NCI-H1694 (cell line): Measurements from ENCODE around the gene VWA3B.
"Not testable (repeated sequence)": the region's sequence is repeated elsewhere in the genome, so short reads cannot be mapped to it uniquely, and the experiment has no call there.

ENCODE experiments used
- DNase-seq: peaks from one replicate; lab custom pipeline; 2025; lab: John Stamatoyannopoulos, UW

VWA3B gene

DNA sequence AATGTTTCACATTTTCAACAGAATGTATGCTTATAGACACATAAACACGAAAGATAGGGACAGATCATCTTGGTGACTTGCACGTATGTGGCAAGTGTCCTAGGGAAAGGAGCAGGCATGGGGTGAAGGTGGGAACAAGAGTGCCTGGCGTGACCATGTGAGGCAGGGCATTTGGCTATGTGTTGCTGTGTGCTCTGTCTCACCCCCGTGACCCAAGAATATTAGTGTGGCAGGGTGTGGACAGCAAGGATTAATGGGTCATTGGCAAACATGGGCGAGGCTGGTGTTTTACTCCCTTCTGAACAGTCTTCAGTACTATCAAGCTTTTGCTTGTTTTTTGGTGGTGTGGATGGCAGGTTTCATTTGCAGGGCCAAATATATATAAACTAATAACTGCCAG is 1.3 kb upstream of the VWA3B start:
- DNase-seq = no peak

DNA sequence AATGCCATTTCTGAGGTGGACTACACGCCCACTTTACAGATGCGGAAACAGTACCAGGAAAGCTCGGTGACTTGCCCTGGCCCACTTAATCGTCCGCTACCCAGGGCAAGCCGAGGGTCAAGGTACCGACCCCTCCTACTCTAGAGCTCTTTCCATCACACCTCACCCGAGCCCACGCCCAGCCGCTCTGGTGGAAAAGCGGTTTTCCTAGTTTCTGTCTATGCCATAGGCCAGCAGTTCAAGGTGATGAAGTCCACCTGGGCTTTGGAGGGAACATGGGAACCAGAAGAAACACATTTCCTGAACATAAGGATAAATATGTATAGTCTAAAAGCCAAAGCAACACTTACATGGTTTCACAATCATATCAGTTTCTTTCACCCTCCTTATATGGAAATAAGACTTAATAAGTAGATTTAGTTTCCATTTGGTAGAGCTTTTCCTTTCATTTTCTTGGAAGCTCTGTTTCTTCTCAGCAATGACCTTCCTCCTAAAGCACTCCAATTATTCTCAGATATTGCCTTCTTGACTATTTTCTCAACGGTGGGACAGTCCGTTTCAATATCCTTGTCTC is 567 bp downstream of the VWA3B start:
- no peak for DNase-seq

DNA sequence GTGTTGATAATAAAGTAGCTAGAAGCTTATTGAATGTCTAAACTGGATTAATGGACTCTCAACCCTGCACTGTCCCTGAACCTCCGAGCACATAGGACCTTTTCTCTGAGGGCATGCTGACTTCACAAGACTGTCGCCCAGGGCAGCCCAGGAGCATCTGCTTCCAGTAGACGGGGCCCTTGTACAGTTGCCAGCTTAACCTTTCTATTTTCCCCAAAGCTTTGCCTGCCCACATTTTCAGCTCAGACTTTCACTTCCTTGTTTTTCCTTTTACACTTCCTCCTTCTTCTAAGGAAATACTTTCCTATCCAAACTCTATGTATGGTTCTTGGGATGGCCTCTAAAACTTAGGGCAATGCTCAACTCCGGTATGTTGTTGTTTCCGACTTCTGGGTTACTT is 1.3 kb downstream of the VWA3B start:
- DNase-seq = no peak

DNA sequence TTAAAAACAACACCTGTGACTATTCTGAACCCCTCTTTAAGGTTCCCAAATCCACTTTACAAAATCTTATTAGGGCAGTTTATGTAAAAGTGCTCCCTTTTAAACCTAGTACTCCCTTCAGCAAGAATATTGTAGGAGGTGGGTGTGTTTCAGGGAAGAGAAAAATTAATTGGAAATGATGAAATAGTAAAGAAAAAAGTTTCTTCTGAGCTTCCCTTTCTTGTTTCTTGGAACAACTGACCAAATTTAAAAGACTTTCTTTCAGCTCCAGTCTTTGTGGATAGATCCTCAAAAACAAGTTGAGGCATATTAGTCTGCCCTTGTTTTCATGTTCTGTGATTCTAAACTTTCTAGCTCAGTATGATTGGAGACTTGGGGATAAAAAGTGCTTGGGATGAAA is 3.0 kb downstream of the VWA3B start:
- DNase-seq = no peak

DNA sequence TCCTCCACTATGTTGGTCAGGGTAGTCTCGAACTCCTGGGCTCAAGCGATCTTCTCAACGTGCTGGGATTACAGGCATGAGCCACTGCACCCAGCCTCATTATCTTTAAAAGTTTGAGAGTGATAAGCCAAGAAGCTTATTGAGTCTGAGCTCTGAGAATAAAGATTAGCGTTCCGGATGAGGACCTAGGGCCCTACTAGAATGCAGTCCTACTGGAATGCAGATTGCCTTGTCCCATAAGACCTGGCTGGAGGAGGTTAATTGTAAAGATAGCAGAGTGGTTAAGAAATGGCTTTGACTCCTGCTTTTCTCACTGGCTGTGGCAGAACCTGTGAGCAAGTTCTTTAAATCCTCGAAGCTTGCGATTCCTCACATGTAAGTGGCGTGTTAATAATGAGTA is 4.0 kb downstream of the VWA3B start:
- no peak for DNase-seq

DNA sequence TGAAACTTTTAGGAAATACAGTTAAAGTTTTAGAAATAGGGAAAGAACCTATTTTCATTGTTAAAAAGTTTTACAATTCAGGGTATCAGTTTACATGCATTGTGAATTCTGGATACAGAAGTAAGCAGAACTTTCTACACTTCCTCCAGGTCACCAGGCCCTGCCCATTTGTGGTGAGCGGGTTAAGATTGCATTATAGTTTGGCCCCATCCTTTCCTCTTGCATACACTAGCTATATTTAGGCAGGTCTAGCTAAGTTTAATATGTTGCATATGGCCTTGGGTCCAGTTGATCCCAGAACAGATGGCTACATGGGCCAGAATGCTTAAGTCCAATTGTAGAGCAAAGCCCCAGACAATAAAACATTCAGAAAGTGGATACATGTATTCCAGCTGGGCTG is 4.8 kb downstream of the VWA3B start:
- no peak for DNase-seq

DNA sequence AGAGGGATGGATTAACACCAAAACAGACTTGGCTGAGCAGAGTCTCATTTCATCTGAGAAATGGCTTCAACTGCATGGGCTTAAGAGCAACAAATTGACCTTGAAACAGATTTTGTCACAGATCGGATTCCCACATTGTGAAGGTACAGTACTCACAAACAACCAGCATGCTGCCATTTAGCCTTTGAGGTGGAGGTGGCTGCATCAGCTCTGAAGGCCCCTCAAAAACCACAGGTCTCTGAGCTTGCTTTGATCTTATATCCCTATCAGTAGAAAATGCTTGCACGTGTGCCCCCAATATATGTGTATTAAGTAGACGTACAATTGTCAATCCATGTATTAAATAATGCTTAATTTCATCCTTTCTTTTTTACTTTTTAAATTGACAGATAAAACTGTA is 6.2 kb downstream of the VWA3B start:
- DNase-seq = no peak

DNA sequence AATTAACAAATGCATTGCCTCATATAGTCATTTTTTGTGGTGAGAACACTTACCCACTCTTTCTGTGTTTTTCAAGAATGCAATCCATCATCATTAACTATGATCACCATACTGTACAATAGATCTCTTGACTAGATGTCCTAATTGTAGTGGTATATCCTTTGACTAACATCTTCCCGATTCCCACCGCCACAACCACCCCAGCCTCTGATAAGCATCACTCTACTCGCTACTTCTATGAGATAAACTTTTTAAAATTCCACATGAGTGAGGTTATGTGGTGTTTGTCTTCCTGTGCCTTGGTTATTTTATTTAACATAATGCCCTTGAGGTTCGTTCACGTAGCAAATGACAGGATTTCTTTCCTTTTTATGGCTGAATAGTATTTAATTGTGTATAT is 6.6 kb downstream of the VWA3B start:
- DNase-seq = no peak

DNA sequence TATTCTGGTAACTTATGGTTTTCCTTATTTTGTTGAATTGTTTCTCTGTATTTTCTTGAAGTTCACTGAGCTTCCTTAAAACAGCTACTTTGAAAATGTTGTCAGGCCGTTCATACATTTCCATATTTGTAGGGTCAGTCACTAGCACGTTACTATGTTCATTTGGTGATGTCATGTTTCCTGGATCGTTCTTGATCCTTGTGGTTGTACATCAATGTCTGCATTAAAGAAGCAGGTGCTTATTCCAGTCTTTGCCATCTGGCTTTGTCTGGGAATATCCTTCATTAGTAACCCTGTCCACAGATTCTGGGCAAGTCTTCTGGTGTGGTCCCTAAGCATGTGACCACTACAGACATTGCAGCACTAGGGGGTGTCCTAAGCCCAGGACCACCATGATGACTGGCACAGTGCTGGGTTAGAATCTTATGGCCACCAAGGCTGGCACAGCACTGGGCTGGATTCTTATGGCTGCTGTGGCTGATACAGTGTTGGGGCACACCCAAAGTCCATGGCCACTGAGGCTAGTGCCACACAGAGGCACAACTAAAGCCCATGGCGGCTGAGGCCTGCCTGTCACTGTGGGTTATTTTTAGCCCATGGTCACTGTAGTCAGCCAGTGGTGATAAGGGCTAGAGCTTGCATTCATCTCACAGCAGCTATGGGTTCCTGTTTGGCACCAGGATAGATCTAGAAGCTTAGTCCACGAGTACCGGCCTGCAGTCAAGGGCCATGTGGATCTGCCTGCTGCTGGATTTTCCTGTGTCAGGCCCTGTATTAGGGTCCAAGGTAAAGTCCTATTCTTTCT is 13.2 kb downstream of the VWA3B start:
- DNase-seq = no peak

DNA sequence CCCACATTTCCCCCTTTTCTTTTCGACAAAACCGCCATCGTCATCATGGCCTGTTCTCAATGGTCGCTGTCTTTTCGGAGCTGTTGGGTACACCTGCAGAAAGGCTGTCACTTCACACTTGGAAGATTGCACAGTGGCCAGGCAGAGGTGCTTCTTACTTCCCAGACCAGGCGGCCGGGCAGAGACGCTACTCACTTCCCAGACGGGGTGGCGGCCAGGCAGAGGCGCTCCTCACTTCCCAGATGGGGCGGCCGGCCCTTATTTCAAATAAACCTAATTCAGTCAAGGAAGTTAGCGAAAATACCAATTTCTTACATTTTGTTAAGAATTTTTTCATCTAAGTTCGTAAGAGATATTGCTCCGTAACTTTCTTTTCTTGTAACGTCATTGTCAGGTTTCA is 15.3 kb downstream of the VWA3B start:
- DNase-seq = not testable (repeated sequence)

DNA sequence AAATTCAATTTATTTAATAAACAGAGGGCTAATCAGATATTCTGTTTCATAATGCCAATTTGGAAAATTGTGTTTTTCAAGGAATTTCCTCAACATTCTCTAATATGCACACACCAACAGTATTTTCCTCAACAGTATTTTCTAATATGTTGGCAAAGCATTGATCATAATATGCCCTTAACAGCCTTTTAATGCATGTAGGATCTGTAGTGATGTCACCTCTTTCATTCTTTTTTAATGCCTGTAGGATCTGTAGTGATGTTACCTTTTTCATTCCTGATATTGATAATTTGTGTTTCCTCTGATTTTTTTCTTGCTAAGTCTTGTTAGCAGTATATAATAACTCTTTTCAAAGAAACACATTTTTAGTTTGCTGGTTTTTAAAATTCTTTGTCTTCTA is 15.9 kb downstream of the VWA3B start:
- DNase-seq = no peak

DNA sequence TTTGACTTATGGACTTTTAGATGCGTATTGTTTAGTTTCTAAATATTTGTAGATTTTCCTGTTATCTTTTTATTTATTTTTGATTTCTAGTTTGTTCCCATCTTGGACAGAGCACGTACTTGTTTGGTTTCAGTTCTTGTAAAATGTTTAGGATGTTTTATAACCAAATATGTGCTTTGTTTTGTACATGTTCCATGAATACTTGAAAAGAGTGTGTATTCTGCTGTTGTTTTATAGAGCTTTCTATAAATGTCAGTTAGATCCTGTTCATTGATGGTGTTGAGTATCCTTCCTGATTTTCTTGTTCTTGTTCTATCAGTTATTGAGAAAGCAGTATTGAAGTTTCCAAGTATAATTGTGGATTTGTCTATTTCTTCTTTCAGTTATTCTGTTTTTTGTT is 21.1 kb downstream of the VWA3B start:
- no peak for DNase-seq

DNA sequence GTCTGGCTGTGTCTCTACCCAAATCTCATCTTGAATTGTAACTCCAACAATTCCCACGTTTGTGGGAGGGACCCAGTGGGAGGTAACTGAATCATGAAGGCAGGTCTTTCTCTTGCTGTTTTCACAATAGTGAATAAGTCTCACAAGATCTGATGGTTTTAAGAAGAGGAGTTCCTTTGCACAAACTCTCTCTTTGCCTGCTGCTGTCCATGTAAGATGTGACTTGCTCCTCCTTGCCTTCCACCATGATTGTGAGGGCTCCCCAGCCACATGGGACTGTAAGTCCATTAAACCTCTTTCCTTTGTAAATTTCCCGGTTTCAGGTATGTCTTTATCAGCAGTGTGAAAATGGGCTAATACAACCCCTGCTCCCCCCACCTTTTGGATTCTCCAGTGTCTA is 23.8 kb downstream of the VWA3B start:
- DNase-seq = no peak

DNA sequence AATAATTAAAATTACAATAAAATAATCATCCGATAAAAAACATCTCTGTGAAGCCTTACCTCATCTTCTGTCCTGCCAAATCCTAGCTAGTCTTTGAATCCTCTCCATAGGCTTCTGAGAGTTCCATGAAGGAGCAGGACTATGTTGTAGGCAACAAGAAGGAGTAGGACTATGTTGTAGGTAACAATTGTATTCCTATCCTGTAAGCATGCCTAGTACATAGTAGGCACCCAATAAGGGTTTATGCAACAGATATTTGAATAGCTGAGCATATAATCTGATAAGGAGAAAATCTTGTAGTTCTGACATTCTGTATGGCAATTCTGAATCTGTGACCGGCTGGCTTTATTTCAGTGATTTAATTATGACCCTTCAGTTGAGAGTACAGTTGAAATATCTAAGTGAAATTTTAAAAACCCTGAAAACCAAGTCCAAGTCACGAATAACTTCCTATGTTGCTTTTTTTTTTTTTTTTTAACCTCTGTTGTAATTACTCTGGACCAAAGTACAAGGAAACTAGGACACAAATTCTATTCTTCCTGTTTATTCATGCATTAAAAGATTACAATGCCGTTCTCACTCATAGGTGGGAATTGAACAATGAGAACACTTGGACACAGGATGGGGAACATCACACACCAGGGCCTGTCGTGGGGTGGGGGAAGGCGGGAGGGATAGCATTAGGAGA is 27.8 kb downstream of the VWA3B start:
- no peak for DNase-seq

DNA sequence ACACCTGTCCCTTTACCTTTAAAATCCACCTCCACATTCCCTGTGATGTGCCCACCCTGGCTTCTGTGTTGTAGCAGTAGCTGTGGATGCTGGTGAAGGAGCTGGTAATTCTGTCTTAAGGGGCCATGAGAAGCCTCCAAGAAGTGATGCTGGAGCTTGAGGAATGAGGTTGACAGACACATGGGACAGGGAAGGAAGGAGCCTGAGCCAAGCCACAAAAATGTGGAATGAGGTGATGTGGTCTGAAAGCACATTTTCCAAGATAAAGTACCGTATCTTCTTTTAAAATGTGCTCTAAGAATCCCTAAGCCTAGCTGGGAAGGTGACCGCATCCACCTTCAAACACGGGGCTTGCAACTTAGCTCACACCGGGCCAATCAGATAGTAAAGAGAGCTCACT is 31.2 kb downstream of the VWA3B start:
- no peak for DNase-seq

DNA sequence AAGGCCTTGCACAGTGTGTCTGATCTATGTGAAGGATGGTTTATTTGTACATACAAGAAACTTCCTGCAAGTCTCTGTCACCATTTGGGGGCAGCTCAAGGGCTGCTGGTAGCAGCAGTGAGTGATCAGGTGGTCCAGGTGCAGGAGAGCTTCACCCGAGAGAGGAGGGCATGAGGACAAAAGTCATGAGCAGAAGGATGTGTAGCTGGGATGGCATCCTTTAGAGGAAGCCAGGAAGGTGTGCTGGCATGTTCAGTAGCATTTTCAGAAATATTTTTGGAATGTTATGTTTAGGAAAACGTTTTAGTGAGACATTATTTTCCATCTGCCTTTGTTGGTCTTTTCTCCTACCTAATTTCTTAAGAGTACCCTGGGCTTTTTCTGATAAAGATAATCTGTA is 31.9 kb downstream of the VWA3B start:
- DNase-seq = no peak

DNA sequence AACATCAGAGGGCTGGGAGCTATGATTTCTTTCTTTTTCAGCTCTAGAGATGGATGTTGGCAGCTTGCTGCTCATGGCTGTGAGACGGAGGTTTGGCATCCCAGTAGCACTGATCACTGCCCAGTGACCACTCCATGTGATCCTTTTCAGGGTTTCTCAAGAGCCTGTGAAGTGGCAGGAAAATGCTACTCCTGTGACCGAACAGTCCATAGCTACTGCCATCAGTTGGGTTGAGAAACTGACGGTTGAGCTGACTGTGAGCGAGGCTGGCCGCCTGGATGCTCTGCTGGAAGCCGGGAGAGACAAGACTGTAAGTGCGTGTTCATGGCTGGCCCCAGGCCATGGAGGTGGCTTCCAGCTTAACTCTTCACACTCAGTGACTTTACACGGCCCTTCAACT is 34.2 kb downstream of the VWA3B start:
- no peak for DNase-seq

DNA sequence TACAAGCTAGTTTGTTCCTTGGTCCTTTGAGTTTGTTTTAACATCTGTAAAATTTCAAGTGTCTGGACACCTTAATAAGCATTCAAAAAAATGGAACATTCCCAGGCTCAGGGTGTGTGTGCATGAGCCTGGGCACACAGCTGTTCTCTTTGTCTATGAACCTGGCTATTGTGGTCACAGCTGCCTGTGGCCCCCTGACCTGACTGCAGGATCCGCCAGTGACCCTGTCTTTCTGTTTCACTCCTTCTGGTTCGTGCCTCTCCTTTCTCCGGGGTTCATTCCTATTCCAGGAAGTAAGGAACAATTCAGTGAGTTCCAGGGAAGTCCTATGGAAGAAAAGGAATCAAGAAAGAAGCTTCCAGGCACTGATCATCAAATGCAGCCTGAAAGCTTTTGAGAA is 35.6 kb downstream of the VWA3B start:
- no peak for DNase-seq

DNA sequence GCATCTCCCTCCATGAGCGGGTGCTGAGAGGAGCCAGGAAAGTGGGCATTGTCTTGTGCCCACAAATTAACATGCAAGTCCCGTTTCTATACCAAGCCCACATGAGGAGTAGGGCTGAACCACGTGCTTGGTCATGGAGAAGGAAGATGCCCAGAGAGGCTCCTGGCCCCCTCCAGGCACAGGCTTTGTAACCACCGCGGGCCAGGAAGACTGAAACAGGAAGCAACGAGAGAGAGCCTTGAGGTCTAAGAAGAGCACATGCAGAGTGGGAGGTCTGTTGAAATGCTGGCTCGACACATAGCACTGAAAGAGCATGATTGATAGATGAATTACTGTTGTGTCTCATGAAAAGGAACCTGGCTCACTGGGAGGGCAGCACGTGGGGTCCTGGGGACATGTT is 36.3 kb downstream of the VWA3B start:
- no peak for DNase-seq

DNA sequence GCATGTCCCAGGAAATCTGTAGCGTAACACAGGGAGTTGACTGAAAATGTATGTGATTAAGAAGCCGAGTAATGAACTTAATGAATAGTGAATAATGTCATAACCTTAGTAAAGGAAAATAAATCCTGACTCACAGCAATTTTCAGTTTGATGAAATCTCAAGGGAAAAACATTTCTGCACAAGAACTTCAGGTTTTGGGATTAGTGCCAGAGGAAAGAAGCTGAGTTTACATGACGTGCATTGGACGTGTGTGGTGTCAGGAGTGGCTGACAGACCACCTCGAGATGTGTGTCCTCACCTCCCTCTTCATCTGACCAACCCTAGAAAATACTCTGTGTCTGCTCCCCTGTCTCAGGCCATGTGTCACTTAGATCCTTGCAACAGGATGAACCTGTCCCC is 39.1 kb downstream of the VWA3B start:
- DNase-seq = no peak

DNA sequence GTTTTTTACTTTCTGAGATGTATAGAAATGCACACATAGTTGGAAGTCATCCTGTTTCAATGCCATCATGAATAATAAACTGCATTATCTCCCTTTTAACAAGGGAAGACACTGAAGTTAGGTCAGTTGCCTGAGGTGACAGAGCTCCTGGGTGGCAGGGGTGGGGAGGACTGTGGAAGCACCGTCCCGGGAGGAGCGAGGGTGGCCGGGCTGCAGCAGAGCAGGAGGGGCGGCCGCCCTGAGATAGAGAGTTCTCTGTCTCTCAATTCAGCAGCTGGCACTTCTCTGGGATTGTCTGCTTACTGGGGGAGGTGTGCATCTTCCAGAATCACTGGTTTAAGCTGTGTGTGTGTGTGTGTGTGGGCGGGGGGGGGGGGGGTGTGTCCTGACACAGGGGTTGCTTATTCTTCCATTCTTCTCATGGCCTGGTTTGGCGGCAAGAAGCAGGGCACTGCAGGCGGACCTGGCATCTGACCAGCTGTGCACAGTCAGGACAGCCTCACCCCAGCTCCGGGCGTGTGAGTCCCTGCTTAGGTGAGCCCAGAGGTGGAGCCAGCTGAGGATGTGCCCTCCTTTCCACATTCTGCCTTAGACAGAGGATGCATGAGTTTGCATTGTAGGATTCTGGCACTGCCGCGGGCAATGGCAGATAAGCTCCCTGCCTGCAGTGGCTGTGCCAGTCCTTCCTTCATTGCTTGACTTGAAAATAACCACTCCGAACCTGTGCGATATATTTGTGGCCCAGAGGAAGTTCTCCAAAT is 40.4 kb downstream of the VWA3B start:
- DNase-seq = no peak

DNA sequence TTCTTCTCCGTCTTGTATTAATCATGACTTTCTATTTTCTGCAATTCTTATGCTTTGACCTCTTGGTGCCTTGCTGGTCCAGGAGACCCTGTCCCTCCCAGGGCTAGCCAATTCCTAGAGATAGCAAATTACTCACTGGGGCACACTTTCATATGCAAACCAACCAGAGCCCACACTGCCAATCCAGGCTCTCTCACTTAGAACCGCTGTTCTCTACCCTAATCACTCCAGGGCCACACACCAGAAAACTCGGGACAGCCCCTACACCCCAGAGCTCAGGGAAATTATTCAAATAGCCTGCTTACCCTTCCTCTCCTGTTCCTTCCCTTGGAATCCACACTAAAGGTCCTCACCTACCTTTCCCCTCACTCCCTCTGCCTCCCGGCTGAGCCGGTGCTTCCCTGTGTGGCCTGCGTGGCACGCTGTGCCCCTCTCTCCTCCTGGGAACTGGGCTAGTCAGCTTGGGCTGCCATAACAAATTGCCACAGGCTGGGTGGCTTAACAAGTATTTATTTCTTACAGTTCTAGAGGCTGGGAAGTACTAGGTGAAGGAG is 41.7 kb downstream of the VWA3B start:
- DNase-seq = no peak
